Amygdala (tissue), 56 donors: ENCODE data around the gene GPR137C.
A peak's percentile ranks its signal among the peaks of the same experiment; 100 is the strongest.

Experiments
- DNase-seq, 56 donors: peaks; one replicate each; lab custom pipeline; 2025; lab: John Stamatoyannopoulos, UW

The GPR137C gene, protein sequence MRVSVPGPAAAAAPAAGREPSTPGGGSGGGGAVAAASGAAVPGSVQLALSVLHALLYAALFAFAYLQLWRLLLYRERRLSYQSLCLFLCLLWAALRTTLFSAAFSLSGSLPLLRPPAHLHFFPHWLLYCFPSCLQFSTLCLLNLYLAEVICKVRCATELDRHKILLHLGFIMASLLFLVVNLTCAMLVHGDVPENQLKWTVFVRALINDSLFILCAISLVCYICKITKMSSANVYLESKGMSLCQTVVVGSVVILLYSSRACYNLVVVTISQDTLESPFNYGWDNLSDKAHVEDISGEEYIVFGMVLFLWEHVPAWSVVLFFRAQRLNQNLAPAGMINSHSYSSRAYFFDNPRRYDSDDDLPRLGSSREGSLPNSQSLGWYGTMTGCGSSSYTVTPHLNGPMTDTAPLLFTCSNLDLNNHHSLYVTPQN

DNA sequence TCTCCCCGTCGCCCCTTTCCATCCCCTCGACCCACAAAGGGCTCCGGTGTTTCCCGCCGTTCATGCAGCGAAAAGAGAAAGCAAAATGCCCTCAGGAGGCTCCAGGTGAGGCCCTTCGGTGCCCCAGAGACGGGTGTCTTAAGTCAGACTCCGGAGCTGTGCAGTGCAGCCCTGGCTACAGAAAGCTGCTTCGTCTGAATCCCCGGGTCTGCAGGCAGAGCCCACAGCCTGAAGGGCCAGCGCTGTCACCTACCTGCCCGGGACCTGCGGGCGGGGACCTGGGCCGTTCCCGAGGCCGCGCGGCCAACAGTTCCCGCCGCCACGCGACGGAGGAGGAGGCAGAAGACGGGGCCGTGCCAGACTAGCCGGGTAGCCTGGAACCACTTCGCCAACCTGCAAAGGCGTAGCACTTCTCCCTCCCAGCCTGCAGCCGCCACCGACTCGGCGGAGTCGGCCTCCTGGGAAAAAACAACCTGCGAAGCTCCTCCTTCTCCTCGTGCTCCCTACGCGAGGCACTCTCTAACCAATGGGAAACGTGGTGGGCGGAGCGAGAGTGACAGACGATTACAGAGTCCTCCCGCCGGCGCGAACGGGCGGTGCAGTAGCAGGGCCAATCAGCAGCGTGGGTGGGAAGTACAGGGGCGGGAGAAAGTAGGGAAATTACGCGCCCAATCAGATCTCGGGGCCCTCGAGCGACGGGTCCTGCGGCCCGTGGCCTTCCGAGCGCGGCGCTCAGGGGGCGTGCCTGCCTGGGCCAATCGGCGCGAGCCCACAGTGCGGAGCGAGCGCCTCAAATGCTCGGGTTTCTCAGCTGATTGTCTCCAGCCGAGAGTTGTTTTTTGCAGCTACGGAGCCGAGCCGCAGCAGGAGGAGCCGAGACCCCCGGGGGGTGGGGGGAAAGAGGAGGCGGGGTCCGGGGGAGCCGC, at the start of gene GPR137C, which contains the start of gene TXNDC16:
GPR137C (plus strand) TSS at position 774 of the 926 bp plus-strand sequence. CDS start 312 bp downstream, outside the sequence.
TXNDC16 (minus strand) TSS at position 443 of the 926 bp plus-strand sequence. CDS start 8,948 bp downstream, outside the sequence.
- peak; percentile 69 to 100 (median 99) for DNase-seq

DNA sequence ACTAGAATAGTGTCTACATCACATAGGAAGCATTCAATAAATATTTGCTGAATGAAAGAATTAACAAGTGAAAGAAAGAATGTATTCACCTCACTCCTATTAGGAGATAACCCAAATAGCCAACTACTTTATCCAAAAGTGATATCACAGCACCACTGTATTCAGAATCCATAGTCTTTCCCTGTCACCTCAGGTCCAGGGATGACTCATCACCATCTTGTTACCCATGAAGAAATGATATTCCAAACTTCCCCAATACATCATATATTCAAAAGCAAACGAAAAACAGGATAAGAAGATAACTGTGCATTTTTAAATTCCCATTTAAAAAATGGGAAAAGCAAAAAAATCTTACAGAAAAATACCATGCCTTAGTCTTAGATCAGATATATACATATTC, 39.4 kb upstream of the GPR137C start:
- no peak for DNase-seq

DNA sequence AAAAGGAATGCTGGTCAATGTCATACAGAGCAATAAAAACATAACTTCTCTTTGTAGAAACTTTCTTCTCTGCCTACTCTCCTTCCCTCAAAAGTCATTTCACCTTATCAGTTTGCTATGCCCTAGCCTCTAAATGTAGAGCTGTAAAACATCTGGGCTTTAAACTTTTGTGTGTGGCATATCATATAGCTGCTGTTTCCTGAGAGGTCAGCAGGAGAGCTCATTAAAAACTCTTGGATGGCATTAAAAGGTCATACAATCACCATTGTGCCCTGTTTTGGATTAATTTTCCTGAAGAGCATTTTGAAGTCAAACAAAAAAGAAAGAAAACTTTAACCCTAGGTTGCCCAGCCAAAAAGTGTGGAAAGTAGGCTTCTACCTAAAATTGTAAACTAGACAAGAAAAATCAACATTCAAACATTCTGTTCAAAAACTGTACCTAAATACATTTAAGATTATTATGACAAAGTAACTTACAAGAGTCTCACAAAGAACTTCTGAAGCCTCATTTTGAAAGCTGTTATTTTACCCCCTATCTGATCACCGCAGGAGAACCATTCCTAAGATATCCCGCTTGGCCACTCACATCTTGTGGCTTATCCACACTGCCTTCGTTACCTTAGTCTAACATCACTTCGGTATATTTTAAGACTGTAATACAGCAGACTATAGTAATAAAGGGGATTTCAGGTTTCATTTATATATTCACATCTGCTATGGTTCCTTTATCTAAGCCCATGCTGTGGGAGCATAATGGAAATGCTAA, 38.4 kb upstream of the GPR137C start:
- DNase-seq = no peak

DNA sequence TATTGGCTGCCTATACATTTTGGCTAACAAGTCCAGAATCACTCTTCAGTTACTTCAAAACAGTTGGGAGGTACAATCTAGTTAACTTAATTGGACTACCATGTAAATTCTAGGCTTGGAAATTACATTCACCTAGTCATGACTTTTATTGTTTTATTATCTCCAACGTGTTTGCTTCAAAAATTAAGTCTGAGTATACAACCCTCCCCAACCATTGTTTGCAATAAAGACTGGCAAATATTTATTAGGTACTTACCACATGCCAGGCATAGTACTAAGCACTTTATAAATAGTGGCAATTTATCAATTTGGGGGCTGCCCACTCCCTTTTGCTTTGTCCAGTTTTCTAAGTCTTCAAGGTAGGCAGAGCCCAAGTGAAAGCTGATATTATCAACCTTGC, 30.6 kb upstream of the GPR137C start:
- no peak for DNase-seq

DNA sequence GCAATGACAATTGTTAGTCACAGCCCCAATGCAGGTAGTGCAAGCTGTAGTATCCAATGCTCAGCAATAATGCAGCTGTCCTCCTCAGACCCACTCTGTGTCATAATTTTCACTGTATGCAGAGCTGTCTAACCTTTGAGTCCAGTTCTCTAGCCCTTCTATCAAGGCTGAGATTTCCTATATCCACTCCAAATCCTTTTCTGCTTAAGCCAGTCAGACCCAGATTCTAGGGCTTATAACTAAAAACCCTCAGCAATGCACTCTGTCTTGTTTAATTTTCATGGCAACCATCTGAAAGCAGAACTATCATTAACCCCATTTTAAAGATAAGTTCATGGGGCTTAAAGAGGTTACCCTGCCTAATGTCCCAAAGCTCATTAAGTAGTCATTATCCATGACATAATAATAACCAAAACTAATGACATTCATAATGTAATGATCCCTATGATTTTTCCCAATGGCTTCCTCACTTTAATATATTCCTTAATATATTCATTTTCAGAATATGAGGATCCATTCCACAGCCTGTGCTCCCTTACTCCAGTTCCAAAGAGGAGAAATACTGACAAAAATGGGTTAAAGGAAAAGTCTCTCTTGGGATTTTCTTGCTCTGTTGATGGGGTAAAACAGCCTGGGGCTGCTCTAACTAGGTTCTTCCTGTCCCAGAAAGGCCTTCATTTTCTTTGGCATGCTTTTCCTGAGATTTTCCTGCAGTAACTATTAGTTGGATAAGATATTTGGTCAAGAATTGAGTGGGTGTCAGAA, 29.9 kb upstream of the GPR137C start:
- DNase-seq = no peak

DNA sequence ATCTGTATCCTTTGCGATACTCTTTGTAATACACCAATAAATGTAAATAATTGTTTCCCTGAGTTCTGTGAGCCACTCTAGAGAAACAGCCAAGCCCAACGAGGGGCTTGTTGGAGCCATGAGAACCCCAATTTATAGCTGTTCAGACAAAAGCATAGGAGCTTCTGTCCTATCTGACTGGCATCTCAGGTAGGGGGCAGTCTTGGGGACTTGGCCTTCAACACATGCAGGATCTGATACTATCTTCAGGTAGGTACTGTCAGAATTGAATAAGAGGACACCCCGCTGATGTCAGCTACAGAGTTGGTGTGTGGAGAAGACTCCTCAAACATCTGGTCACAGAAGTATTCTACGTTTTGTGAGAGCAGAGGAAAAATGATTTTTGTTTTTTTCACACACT, 25.6 kb upstream of the GPR137C start:
- no peak for DNase-seq

DNA sequence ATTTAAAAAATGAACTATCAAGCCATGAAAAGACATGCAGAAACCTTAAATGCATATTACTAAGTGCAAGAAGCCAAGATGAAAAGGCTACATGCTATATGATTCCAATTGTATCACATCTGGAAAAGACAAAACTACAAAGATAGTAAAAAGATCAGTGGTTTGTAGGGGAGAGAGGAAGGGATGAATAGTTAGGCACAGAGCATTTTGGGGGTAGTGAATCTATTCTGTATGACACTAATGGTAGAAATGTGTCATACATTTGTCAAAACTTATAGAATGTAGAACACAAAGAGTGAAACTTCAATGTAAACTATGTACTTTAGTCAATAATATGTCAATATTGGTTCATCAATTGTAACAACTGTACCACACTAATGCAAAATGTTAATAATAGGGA, 21.2 kb upstream of the GPR137C start:
- no peak for DNase-seq

DNA sequence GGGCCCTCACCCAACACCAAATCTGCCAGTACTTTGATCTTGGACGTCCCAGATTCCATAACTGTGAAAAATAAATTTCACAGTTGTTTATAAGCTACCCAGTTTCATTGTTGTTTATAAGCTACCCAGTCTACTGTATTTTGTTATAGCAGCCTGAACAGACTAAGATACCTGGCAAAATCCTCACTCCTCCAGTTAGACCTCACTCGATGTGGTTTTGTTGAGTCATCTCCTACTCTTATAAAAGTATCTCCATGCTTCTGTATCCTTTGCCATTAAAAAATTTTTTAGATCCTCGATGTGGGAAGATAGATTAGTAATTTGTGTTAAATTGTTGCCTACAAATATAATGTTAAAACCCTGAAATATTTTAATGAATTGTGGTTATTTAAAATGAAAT, 16.4 kb upstream of the GPR137C start:
- DNase-seq = no peak

DNA sequence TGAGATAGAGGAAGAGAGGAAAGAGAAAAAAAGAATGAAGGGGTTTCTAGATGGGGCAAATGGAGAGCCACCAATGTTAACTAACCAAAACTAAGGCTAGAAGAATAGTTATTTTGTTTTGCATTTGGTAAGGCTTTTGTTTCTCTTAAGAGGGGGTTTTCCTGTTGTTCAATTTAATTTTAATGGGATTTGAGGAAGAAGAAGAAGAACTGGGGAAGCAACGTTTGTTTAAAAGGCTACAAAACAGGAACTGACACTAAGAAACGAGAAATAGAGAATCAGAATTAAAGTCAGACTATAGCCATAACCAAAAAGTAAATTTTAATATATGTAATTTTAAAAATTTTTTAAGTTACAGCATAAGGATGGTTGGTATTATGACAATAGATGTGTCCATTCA, 14.0 kb upstream of the GPR137C start:
- DNase-seq = no peak

DNA sequence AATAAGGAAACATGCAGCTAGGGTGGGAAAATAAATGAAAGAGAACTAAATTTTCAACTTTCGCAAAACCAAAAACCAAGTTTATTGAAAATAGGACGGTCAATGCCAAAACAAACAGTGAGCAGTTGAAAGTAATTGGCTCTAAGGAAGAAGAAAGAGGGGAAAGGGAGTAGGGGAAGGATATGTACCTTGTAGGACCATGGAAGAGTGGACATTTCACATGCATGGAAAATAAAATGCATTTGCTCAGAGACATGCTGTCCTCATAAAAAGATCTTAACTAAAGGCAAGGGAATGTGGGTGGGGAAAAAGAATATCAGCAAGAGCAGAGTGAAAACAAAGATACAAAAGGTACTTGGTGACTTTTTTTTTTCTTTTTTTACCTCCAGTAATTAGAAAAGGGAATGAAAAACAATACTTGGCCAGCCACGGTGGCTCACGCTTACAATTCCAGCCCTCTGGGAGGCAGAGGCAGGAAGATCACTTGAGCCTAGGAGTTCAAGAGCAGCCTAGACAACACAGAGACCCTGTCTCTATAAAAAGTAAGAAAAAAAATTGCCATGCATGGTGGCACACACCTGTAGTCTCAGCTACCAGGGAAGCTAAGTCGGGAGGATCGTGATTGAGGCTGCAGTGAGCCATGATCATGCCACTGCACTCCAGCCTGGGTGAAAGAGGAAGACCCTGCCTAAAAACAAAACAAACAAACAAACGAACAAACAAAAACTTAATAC, 6.9 kb upstream of the GPR137C start:
- no peak for DNase-seq

DNA sequence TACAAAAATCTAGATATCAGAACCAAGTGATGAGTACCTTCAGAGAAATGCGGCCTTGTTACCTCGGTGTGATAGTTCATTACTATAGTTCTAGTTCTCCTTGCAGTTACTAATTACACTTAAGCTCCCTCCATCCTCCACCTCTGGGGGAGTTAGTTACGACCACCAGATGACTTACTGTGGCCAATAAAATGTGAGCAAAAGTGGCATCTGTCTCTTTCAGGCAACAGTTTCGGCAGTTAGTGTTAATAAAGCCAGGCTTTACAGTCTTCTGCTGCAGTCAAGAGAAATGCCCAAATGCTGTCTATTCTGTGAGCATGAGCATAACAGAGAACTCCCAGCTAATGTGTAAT, 6.3 kb upstream of the GPR137C start:
- DNase-seq = no peak

DNA sequence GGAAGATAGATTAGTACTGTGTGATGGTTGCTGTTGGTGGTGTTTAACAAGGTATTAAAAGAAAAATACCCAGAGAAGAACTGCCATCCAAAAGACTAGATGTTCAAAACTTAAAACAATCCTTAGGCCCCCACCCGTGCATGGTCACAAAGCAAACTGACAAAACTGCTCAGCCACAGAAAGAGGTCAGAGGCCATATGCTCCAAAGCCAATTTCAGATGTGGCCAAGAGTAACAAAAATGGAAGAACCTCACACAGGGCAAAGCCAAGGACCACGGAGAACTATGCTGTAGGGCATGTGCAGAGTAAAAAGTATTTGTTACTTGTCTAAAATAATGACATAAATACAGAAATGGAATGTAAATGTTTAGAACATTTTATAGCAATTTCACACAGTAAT, 5.6 kb upstream of the GPR137C start:
- no peak for DNase-seq

DNA sequence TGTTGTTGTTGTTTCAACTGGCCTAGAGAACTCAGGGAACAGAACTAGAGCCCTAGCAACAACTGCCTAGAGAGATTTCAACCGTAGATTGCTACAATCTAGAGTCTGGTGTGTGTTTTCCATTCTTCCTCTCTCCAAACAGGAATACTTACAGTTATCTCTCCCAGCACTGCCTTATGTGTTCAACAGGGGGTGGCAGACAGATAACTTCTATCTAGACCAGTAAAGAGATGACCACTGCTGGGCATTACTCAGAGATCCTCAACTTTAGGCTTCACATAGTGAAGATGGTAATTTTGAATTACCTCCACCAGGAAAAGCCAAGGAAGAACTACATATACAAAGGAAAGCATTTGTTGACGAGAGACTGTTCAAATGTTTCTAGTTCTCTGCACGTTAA, 5.1 kb upstream of the GPR137C start:
- no peak for DNase-seq

DNA sequence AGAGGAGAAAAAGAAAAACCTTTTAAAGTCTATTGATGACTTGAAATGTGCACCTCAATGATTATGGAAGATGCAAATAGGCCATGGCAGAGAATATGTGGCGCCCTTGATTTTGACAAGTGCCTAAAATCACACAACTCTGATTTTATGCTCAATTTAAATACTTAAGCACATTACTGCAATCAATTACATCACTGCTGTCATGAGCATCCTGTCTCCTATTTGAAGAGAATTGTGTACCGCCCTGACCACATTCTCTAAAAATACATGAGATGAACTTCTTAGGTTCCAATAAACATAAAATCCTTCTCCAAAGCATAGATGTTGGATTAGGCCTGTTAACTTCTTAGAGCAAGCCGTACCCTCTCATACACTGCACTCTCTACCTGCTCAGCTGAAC, 2.0 kb upstream of the GPR137C start:
- no peak for DNase-seq

DNA sequence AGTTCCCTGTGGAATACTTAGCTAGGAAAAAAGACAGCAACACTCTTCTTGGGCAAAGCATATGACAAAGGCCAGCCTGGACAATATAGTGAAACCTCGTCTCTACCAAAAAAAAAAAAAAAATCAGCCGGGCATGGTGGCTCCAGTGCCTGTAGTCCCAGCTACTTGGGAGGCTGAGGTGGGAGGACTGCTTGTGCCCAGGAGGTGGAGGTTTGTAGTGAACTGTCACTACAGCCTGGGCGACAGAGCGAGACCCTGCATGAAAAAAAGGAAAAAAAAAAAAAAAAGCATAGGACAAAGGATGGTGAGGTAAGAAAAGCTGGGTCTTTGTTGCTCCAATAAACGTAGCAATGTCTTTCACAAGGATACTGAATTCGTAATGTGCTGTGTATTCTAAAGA, 1.4 kb upstream of the GPR137C start:
- no peak for DNase-seq

DNA sequence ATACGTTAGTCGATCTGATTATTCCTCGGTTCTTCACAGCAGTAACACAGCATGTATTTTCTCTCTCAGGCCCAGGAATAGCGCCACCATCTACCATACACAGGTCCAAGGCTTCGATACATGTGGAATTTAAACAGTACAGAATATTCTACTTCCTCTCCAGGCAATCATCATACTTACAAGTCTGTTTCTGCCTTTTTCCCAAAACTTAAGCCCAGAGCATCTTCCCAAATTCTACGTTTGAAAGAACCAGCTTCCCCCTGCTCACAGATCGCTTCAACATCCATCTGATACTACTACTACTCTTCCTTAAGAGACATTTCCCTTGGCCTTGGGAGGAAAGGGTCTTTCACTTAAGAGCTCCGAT, 957 bp upstream of the GPR137C start:
- DNase-seq = peak in 19 of 56 donors; percentile 1 to 43 (median 20)

DNA sequence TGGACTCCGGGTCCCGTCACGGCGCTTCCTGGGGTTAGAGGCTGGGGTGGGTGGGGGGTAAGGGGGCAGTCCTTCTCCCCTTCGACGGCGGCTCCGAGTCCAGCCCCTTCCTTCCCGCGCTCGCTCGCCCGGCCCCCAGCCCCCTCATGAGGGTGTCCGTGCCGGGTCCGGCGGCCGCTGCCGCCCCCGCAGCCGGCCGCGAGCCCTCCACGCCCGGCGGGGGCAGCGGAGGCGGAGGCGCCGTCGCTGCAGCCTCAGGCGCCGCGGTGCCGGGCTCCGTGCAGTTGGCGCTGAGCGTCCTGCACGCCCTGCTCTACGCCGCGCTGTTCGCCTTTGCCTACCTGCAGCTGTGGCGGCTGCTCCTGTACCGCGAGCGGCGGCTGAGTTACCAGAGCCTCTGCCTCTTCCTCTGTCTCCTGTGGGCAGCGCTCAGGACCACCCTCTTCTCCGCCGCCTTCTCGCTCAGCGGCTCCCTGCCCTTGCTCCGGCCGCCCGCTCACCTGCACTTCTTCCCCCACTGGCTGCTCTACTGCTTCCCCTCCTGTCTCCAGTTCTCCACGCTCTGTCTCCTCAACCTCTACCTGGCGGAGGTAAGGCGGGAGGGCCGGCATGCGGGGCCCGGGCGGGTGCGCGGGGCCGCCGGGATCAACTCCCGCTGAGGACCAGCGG, 500 bp downstream of the GPR137C start:
- DNase-seq = peak in 25 of 56 donors; percentile 0 to 56 (median 23)

DNA sequence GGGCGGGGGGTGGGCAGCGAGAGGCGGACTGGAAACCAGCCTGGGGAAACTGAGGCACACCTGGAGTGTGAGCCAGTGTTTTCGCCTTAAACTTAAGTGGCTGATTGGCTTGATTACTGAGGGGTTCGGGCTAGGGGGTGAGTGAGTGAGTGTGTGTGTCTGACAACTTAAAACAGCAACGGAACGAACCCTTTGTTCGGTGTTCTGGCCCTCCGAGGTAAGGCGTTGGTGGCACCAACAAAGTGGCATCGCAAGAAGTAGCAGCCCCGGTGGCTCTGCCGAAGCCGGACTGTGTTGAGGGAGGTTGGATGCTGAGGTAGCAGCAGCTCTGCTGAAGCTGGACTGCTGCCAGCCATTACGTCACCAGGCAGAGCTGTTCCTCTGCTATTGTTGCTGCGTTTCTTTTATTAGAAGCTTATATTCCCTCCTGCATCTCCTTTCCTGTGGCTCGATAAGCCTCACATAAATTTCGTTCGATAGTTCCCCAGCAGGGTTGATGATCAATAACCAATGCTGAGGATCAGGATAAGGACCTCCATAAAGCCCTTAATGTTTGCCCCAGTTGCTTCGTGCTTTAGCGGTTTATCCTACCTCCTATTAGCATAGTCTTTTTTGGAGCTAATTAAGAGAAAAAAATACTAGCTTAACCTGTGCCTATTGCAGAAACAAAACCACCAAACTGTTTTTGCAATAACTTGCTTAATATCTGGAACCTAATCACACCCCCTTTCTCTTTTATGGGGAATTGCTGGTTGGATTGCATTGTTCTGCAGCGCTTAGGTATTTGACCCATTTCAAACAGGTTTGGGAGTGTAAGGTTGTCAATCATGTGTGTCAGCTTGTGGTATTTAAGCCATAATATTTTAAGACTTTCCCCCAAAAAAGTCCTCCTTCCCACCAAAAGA, 1.3 kb downstream of the GPR137C start:
- peak in 55 of 56 donors; percentile 11 to 91 (median 64) for DNase-seq
